Ovary (tissue), 9 donors: ENCODE data around the gene HTR3D. TPM values are rescaled to one million over a fixed set of nuclear protein-coding genes. Genes with fewer than 3 reads are reported as not detected.
"Not testable (repeated sequence)": the region's sequence is repeated elsewhere in the genome, so short reads cannot be mapped to it uniquely, and the experiment has no call there.

ENCODE experiments used
- DNase-seq, 5 donors: peaks; one replicate each; pipeline ENCODE4 v3.0.0-alpha.2; 2019 to 2020
- H3K27ac ChIP-seq, 2 donors: fragments of 200-600 bp; one replicate each; pipeline versions ENCODE4 v1.5.1 to v1.8.0; 2019 to 2022
- H3K27me3 ChIP-seq: fragments of 200-600 bp; one replicate; pipeline ENCODE4 v1.8.0; 2022
- H3K36me3 ChIP-seq: fragments of 200-600 bp; sonication (generic); one replicate; pipeline ENCODE4 v1.5.1; 2019
- H3K4me1 ChIP-seq: one replicate; pipeline ENCODE4 v1.8.1; 2013; ENCODE audit warnings: mild to moderate bottlenecking, moderate library complexity; ENCODE audit not compliant: insufficient read depth
- H3K4me3 ChIP-seq: fragments of 200-600 bp; sonication (generic); one replicate; pipeline ENCODE4 v1.5.1; 2017
- H3K9me3 ChIP-seq, 2 donors: fragments of 200-600 bp in 1 of 2; sonication (generic) in 1 of 2; one replicate each; pipeline versions ENCODE4 v1.5.1 to v1.8.1; 2013 to 2019; ENCODE audit warnings: mild to moderate bottlenecking in 1 of 2, moderate library complexity in 1 of 2
- CTCF ChIP-seq, 3 donors: fragments of 450-650 bp in 2 of 3; fragments of 200-600 bp in 1 of 3; IDR thresholded peaks; one replicate each; pipeline versions ENCODE4 v1.5.1 to v1.8.0; 2016 to 2022; ENCODE audit warnings: antibody characterized with exemption in 3 of 3, mild to moderate bottlenecking in 1 of 3
- EP300 ChIP-seq: sonication (generic); formaldehyde crosslinking; IDR thresholded peaks from one replicate; pipeline ENCODE4 v1.6.1; 2017; ENCODE audit warnings: antibody characterized with exemption
- POLR2A ChIP-seq: fragments of 450-650 bp; IDR thresholded peaks from one replicate; pipeline ENCODE4 v1.6.1; 2017; ENCODE audit warnings: antibody characterized with exemption, mild to moderate bottlenecking, moderate library complexity
- WGBS, 3 donors: extraction: QIAGEN DNeasy Blood & Tissue Kit in 1 of 3; methylation state at CpG; one replicate each; pipeline versions ENCODE4 v1.1.5 to v1.1.7; 2013 to 2017; 5-methylcytosine and 5-hydroxymethylcytosine counted together
- intact Hi-C, 4 donors: fragments of 100-400 bp; cut with DNase I; formaldehyde crosslinking; loops; one replicate each; pipeline versions ENCODE4 v1.11.0 to v1.15.1; 2022 to 2023
- polyA plus RNA-seq, 2 donors: library from polyadenylated mRNA; stranded (reverse); fragments of 200-250 nt in 1 of 2; fragments of 350-450 nt in 1 of 2; fragmentation: Illumina TruSeq in 1 of 2; extraction: RNeasy Lipid Tissue Mini Kit (QIAGEN cat#74804) in 1 of 2; gene quantifications; one replicate each; pipeline ENCODE4 v1.2.3, GENCODE V29; 2013 to 2014
- total RNA-seq, 7 donors: library from RNA; depleted of rRNA in 2 of 7; stranded (reverse); fragments of >200 nt in 2 of 7; fragmentation: NEBNext Ultra II Directional in 3 of 7; extraction: Animal tissue kit (Norgen Biotek cat#: 25700) in 3 of 7; gene quantifications; one replicate each; pipeline versions ENCODE4 v1.1.0 to v1.2.4, GENCODE V29; 2016 to 2023
- donor health status: DM: no; HTN: no; CAD: no; lungs with moderate emphysema.
- donor health status: DM: no; HTN: no; CAD: no.
- donor health status: Bipolar disorder and iron deficiency.
- donor health status: DM: yes; HTN: yes; CAD: no.
- donor health status: DM: no; HTN: no; CAD: no.
- donor health status: DM: yes; HTN: yes; CAD: no.

Gene HTR3D
- total and polyA plus RNA-seq, 9 donors = 0.24 TPM; not detected in 8

- Histone ChIP-seq H3K4me1 (no peaks in the 10 kb centered on the region), H3K4me3 (no peak overlapping the region), H3K36me3 (no peaks in the 10 kb centered on the region), H3K27me3 (no peaks in the 10 kb centered on the region), H3K9me3 (no peaks in the 10 kb centered on the region), H3K27ac (no peak overlapping the region)
- no peak for TF ChIP-seq POLR2A
- no peak for TF ChIP-seq CTCF (IDR thresholded peaks at IDR 0.05)
- no peak for TF ChIP-seq EP300
- WGBS, 3 donors = 70 to 94% (median 77%) methylated on average over 7 of the region's 7 CpGs
- intact Hi-C loops = no loop called here
- DNase-seq = no peak
Observed at GRCh38 chr3:184022323-184022722, 9.2 kb upstream of the HTR3D start.

GRCh38 chr3:184025256-184025655 lies 6.3 kb upstream of the HTR3D start:
- 45 to 61% (median 57%) methylated on average over 5 of the region's 5 CpGs for WGBS, 3 donors
- intact Hi-C loops, H3K9me3 ChIP-seq, H3K36me3 ChIP-seq, H3K27me3 ChIP-seq, H3K4me3 ChIP-seq, DNase-seq, H3K4me1 ChIP-seq, H3K27ac ChIP-seq: not testable (repeated sequence)

GRCh38 chr3:184028275-184028890 lies 3.2 kb upstream of the HTR3D start:
- H3K27me3 ChIP-seq, DNase-seq, H3K4me3 ChIP-seq, H3K4me1 ChIP-seq, H3K36me3 ChIP-seq, H3K27ac ChIP-seq, intact Hi-C loops, H3K9me3 ChIP-seq: not testable (repeated sequence)
- WGBS, 3 donors = 89 to 93% (median 89%) methylated on average over 1 of the region's 1 CpG

GRCh38 chr3:184029443-184029842 lies 2.1 kb upstream of the HTR3D start:
- Histone ChIP-seq H3K27ac (no peak overlapping the region), H3K27me3 (no peaks in the 10 kb centered on the region), H3K36me3 (no peaks in the 10 kb centered on the region), H3K9me3 (no peaks in the 10 kb centered on the region), H3K4me3 (no peak overlapping the region), H3K4me1 (no peaks in the 10 kb centered on the region)
- 17 to 38% (median 24%) methylated on average over 2 of the region's 2 CpGs for WGBS, 3 donors
- no peak for DNase-seq
- TF ChIP-seq EP300 (no peak), CTCF (IDR thresholded peaks at IDR 0.05) (no peak), POLR2A (no peak)
- intact Hi-C loops = no loop called here

GRCh38 chr3:184030536-184030935 lies 1.0 kb upstream of the HTR3D start:
- Histone ChIP-seq H3K4me3 (no peak overlapping the region), H3K27ac (no peak overlapping the region), H3K4me1 (no peaks in the 10 kb centered on the region), H3K9me3 (no peaks in the 10 kb centered on the region), H3K36me3 (no peaks in the 10 kb centered on the region), H3K27me3 (no peaks in the 10 kb centered on the region)
- TF ChIP-seq POLR2A (no peak), EP300 (no peak), CTCF (IDR thresholded peaks at IDR 0.05) (no peak)
- WGBS, 3 donors = 69 to 79% (median 73%) methylated on average over 3 of the region's 3 CpGs
- DNase-seq = no peak
- intact Hi-C loops = no loop called here
